T47D (cell line): ENCODE data around the gene KIF6.

Source experiments
- DNase-seq, 2 experiments: peaks; one replicate each; pipeline versions ENCODE4 v3.0.0 to v3.0.0-alpha.2; 2011 to 2012; ENCODE audit warnings: low read depth in 1 of 2, low spot score in 1 of 2
- JUND ChIP-seq: IDR thresholded peaks from 2 replicates; pipeline ENCODE4 v1.6.1; 2012; ENCODE audit warnings: low read depth
- in situ Hi-C: cut with HindIII; loops from 2 replicates; pipeline ENCODE4 v1.10.0; 2016; ENCODE audit warnings: low sequenced_read_pairs, low pct_unique_long_range_greater_than_20kb

The KIF6 gene, protein sequence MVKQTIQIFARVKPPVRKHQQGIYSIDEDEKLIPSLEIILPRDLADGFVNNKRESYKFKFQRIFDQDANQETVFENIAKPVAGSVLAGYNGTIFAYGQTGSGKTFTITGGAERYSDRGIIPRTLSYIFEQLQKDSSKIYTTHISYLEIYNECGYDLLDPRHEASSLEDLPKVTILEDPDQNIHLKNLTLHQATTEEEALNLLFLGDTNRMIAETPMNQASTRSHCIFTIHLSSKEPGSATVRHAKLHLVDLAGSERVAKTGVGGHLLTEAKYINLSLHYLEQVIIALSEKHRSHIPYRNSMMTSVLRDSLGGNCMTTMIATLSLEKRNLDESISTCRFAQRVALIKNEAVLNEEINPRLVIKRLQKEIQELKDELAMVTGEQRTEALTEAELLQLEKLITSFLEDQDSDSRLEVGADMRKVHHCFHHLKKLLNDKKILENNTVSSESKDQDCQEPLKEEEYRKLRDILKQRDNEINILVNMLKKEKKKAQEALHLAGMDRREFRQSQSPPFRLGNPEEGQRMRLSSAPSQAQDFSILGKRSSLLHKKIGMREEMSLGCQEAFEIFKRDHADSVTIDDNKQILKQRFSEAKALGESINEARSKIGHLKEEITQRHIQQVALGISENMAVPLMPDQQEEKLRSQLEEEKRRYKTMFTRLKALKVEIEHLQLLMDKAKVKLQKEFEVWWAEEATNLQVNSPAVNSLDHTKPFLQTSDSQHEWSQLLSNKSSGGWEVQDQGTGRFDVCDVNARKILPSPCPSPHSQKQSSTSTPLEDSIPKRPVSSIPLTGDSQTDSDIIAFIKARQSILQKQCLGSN

GRCh38 chr6:39724787-39725631 is at the start of gene KIF6:
Gene KIF6 (minus strand): TSS chr6:39725408. CDS start chr6:39725310, 98 bp downstream.
- peak; percentile 90 to 96 for DNase-seq
- in situ Hi-C loops = no loop called here
- no peak for TF ChIP-seq JUND

DNA sequence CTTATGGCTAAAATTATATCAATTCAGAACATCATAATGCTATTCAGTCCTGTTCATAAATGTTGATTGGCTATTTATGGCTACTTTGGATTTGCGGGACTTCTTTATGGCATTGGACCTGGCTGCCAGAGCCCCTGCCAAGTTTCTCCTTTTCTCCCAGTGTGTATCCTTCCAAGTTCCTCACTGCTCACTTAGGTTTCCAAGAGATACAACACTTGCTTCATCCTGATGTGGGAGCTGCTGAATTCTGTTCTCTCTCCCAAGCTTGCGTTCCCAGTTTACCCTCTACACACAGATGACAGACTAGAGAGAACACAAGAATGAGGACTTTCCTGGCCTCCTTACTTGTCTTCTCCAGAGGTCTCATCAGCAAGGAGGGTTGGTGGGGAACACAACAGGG is 48.6 kb upstream of the KIF6 start:
- in situ Hi-C loops = no loop called here
- no peak for DNase-seq
- TF ChIP-seq JUND = no peak

- in situ Hi-C loops = no loop called here
- TF ChIP-seq JUND = no peak
- no peak for DNase-seq
Observed at GRCh38 chr6:39772559-39773273, 47.5 kb upstream of the KIF6 start.

GRCh38 chr6:39770446-39770845 is 45.2 kb upstream of the KIF6 start:
- in situ Hi-C loops = no loop called here
- no peak for DNase-seq
- TF ChIP-seq JUND = no peak

GRCh38 chr6:39769012-39769411 is 43.8 kb upstream of the KIF6 start:
- in situ Hi-C loops = no loop called here
- DNase-seq = no peak
- TF ChIP-seq JUND = no peak

DNA sequence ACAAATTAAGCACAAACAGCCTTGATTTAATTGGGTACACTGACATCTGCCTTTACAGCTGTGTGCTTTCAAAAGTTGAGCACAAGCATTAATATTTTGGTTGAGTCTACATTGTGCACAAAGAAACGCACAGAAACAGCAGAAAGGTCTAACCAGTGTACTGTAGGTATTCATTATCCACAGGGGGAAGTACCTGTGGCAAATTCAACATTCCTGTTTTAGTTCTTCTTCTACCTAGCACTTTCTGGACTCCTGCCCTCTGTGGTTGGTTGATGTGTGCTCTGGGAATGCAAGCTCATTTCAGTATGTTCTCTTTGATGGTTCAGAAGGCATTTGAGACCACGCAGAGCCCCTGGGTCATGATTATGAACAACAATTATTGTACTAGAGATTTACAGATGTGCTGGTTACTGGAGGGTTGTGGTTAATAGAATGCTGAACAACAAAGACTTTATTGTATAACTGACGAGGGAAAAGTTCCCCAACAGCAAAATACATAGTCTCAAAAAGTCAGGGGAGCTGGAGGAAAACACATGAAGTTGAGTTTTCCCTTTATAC is 40.4 kb upstream of the KIF6 start:
- TF ChIP-seq JUND = no peak
- in situ Hi-C loops = no loop called here
- DNase-seq = peak in 1 of 2 experiments; percentile 7

DNA sequence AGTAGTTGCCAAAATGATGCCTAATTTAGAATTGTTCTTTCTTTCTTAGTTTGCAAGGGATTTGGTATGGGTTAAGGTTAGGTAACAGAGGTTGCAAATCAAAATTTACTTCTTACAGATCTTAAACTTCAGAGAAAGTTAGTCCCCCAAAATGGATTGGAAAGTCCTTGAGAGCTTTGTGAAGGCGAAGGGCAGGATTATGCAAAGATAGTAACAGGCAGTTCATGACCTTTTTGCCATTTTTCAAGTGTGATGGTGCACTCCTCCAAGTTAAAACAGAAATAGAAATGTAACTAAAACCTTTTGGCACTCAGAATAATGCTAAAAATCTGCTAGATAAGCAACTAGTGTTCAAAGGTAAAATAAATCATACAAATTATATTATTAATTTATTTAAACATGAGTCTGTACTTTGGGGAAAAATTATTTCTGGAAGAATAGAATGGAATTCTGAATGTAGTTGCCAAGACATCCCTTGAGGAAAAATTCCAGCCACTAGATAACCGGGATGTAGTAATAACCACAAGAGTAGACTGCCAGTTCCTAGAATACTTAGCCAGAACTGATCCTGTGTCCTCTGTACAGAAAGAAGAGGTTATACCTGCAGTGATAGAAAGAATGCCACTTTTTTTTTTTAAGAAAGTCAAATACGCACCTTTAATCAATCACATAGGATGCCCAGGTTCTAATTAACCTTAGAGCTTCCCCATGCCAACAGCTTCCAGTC is 35.2 kb upstream of the KIF6 start:
- TF ChIP-seq JUND = no peak
- DNase-seq = no peak
- in situ Hi-C loops = no loop called here

- in situ Hi-C loops = no loop called here
- no peak for TF ChIP-seq JUND
- no peak for DNase-seq
Observed at GRCh38 chr6:39758905-39759605, 33.8 kb upstream of the KIF6 start.

DNA sequence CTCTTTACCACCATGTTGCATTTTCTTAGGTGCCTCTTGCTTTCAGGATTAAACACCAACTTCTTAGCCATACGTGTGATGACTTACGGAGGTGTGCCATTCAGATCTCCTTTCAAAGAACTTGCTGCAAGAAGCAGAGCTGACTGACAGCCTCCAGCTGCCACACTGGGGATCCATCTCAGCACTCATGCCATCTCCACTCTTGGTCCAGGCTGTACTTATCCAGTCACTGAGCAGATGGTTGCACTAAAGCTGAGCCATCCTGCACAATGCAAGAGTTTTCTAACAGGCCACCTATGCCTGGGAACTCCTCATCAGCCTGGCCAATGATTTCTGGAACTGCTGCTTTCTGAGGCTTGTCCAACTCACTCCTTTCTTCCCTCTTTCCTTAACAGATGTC is 31.4 kb upstream of the KIF6 start:
- DNase-seq = no peak
- in situ Hi-C loops = no loop called here
- TF ChIP-seq JUND = no peak

DNA sequence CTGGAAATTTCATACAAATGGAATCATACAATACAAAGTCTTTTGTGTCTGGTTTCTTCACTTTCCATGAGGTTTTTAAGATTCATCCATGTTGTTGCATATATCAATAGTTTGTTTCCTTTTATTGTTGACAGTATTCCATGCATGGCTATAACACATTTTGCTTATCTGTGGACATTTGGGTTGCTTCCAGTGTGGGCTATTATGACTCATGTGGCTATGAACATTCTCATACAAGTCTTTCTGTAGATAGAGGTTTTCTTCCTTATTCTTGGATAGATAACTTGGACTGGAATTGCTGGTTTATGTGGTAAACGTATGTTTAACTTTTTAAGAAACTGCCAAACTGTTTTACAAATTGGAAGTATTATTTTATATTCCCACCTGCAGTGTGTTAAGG is 30.0 kb upstream of the KIF6 start:
- in situ Hi-C loops = no loop called here
- no peak for TF ChIP-seq JUND
- no peak for DNase-seq
